ENCODE measurements around the gene NR6A1.

NR6A1 gene

DNA sequence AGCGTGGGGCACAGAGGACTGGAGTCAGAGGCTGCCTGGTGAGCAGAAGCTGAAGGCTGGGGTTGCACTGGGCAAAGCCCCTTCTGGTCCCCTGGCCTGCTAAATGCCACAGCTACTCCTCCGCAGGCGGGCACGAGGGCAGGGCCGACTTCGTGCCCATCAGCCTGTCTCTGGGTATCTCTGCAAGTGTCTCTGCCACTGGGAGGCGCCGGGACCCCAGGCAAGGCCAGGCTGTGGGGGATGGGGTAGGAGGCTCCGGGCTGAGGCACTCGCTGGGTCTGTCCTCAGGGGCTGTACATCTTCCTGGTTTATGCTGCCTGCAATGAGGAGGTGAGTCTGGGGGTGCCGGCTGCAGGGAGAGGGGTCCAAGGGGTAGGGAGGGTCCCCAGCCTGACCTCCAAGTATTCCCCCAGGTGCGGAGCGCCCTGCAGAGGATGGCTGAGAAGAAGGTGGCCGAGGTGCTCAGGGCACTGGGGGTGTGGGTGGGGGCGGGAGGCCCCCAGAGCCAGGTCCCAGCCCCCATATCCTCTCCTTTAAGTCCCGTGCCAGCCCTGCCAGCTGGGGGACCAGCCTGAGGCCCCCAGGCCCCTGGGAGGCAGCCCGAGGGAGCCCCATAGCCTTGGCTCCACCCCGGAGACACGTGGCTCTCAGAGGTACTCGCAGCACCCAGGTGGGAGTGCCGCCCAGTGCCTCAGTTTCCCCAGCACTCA is 295.8 kb downstream of the NR6A1 start:
- no peak overlapping the region for H4K5ac ChIP-seq (ENCODE audit: low read length)
- H3K4me1 ChIP-seq (ENCODE audit: control insufficient read depth, low read depth, low read length), result peaks cover 2% of the 10 kb centered on the region
- no peaks in the 10 kb centered on the region for H3K27me3 ChIP-seq (ENCODE audit: insufficient read depth, low read length, poor library complexity)
- H2BK120ac ChIP-seq (ENCODE audit: low read depth, low read length), result no peak overlapping the region
- H3K4me2 ChIP-seq (ENCODE audit: low read length), result no peak overlapping the region
- H3K4ac ChIP-seq (ENCODE audit: low read depth, low read length), result no peak overlapping the region
- H3K27ac ChIP-seq (ENCODE audit: low read depth, low read length), result no peak overlapping the region
- no peak overlapping the region for H2BK15ac ChIP-seq (replicated peaks; ENCODE audit: low read depth)
- H3K18ac ChIP-seq (ENCODE audit: low read length), result no peak overlapping the region
- no peak overlapping the region for H2AK5ac ChIP-seq (ENCODE audit: low read length)
- WGBS (ENCODE audit: extremely low coverage, insufficient coverage, low lambda C conversion rate), result no CpG with 5 or more reads among the region's 21 CpGs
- no peaks in the 10 kb centered on the region for H3K79me2 ChIP-seq (ENCODE audit: control insufficient read depth, insufficient read depth, low read length)
- H3K36me3 ChIP-seq (ENCODE audit: control insufficient read depth, insufficient read depth, low read length), result no peaks in the 10 kb centered on the region
- H2BK5ac ChIP-seq (ENCODE audit: low read length), result no peak overlapping the region
- no peak for DNase-seq
- no peak overlapping the region for H3K56ac ChIP-seq (ENCODE audit: low read length)
- H3K79me1 ChIP-seq (ENCODE audit: low read length), result no peaks in the 10 kb centered on the region
- no peak overlapping the region for H3K4me3 ChIP-seq (ENCODE audit: low read length)
- no peak overlapping the region for H4K8ac ChIP-seq (ENCODE audit: low read depth, low read length)
- H3K23ac ChIP-seq (ENCODE audit: low read length), result no peak overlapping the region
- no peak overlapping the region for H3K9ac ChIP-seq (ENCODE audit: low read length)

DNA sequence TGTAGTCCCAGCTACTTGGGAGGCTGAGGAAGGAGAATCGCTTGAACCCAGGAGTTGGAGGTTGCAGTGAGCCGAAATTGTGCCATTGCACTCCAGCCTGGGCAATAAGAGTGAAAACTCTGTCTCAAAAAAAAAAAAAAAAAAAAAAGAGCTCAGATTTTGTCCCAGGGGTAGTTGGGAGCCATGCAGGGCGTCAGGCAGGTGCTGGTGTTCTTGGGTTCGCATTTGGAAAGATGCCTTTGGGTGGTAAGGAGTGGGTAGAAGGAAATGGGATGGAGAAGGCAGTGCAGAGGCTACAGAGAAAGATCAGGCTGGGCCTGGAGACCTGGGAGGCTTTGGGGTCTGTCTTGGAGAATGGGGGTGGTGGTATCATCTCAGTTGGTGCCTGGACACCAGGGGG is 297.0 kb downstream of the NR6A1 start:
- no CpG with 5 or more reads among the region's 4 CpGs for WGBS (ENCODE audit: extremely low coverage, insufficient coverage, low lambda C conversion rate)
- no peak overlapping the region for H3K27ac ChIP-seq (ENCODE audit: low read depth, low read length)
- H2BK5ac ChIP-seq (ENCODE audit: low read length), result no peak overlapping the region
- H3K9ac ChIP-seq (ENCODE audit: low read length), result no peak overlapping the region
- no peak overlapping the region for H3K4ac ChIP-seq (ENCODE audit: low read depth, low read length)
- no peak overlapping the region for H3K56ac ChIP-seq (ENCODE audit: low read length)
- no peak overlapping the region for H2BK120ac ChIP-seq (ENCODE audit: low read depth, low read length)
- no peaks in the 10 kb centered on the region for H3K36me3 ChIP-seq (ENCODE audit: control insufficient read depth, insufficient read depth, low read length)
- no peak overlapping the region for H2AK5ac ChIP-seq (ENCODE audit: low read length)
- no peak overlapping the region for H3K18ac ChIP-seq (ENCODE audit: low read length)
- H3K4me2 ChIP-seq (ENCODE audit: low read length), result no peak overlapping the region
- no peak for DNase-seq
- no peak overlapping the region for H4K8ac ChIP-seq (ENCODE audit: low read depth, low read length)
- H2BK15ac ChIP-seq (replicated peaks; ENCODE audit: low read depth), result no peak overlapping the region
- no peaks in the 10 kb centered on the region for H3K79me1 ChIP-seq (ENCODE audit: low read length)
- H3K27me3 ChIP-seq (ENCODE audit: insufficient read depth, low read length, poor library complexity), result no peaks in the 10 kb centered on the region
- H4K5ac ChIP-seq (ENCODE audit: low read length), result no peak overlapping the region
- no peaks in the 10 kb centered on the region for H3K79me2 ChIP-seq (ENCODE audit: control insufficient read depth, insufficient read depth, low read length)
- no peak overlapping the region for H3K23ac ChIP-seq (ENCODE audit: low read length)
- no peak overlapping the region for H3K4me3 ChIP-seq (ENCODE audit: low read length)
- peaks cover 2% of the 10 kb centered on the region for H3K4me1 ChIP-seq (ENCODE audit: control insufficient read depth, low read depth, low read length)

DNA sequence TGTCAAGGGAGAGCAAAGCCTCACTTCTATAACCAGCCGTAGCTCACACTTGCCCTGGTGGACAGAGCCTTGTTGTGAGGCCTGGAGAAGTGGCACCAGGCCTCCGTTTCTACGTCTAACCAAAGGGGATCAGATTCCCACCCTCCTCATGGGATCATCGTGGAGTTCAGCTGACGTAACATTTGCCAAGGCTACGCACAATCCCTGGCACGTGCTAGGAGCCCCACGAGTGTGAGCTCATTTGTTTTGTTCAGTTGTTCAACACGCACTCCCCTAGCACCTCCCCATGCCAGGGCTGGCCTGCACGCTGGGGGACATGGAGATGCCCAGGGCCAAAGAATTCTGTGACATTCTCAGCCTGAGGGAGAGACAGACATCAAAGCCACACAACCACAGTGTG is 297.8 kb downstream of the NR6A1 start:
- Histone ChIP-seq H3K9ac (ENCODE audit: low read length) (no peak overlapping the region), H2AK5ac (ENCODE audit: low read length) (no peak overlapping the region), H3K79me1 (ENCODE audit: low read length) (no peaks in the 10 kb centered on the region), H3K4me3 (ENCODE audit: low read length) (no peak overlapping the region), H3K56ac (ENCODE audit: low read length) (no peak overlapping the region), H3K27ac (ENCODE audit: low read depth, low read length) (no peak overlapping the region), H3K4ac (ENCODE audit: low read depth, low read length) (no peak overlapping the region), H2BK15ac (replicated peaks; ENCODE audit: low read depth) (no peak overlapping the region), H3K18ac (ENCODE audit: low read length) (no peak overlapping the region), H4K8ac (ENCODE audit: low read depth, low read length) (no peak overlapping the region), H3K27me3 (ENCODE audit: insufficient read depth, low read length, poor library complexity) (no peaks in the 10 kb centered on the region), H2BK5ac (ENCODE audit: low read length) (no peak overlapping the region), H3K36me3 (ENCODE audit: control insufficient read depth, insufficient read depth, low read length) (no peaks in the 10 kb centered on the region), H3K23ac (ENCODE audit: low read length) (no peak overlapping the region), H3K4me2 (ENCODE audit: low read length) (no peak overlapping the region), H3K79me2 (ENCODE audit: control insufficient read depth, insufficient read depth, low read length) (no peaks in the 10 kb centered on the region), H2BK120ac (ENCODE audit: low read depth, low read length) (no peak overlapping the region), H4K5ac (ENCODE audit: low read length) (no peak overlapping the region), H3K4me1 (ENCODE audit: control insufficient read depth, low read depth, low read length) (peaks cover 2% of the 10 kb centered on the region)
- no CpG with 5 or more reads among the region's 10 CpGs for WGBS (ENCODE audit: extremely low coverage, insufficient coverage, low lambda C conversion rate)
- no peak for DNase-seq

DNA sequence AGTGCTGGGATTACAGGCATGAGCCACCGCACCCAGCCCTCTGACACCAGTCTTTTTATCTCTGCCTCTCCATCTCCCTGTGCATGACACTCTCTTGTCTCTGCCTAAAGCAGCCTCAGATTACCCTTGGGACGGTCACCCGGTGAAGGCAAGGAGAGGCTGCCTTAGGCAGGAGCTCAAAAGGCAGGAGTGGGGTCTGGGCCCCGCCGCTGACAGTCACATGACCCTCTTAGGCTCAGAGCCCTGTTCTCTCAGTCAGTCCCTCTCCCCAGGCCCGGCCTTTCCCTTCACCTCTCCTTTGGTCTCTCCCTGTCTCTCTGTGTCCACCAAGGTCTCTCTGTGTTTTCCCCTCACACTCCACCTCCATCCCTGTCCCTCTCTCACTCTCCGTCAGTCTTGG is 298.3 kb downstream of the NR6A1 start:
- H3K18ac ChIP-seq (ENCODE audit: low read length), result no peak overlapping the region
- H3K36me3 ChIP-seq (ENCODE audit: control insufficient read depth, insufficient read depth, low read length), result no peaks in the 10 kb centered on the region
- H3K9ac ChIP-seq (ENCODE audit: low read length), result no peak overlapping the region
- no peak overlapping the region for H3K27ac ChIP-seq (ENCODE audit: low read depth, low read length)
- DNase-seq, result no peak
- H2BK120ac ChIP-seq (ENCODE audit: low read depth, low read length), result no peak overlapping the region
- H4K8ac ChIP-seq (ENCODE audit: low read depth, low read length), result no peak overlapping the region
- H3K4me2 ChIP-seq (ENCODE audit: low read length), result no peak overlapping the region
- H3K4ac ChIP-seq (ENCODE audit: low read depth, low read length), result no peak overlapping the region
- H3K4me1 ChIP-seq (ENCODE audit: control insufficient read depth, low read depth, low read length), result peaks cover 2% of the 10 kb centered on the region
- H2BK5ac ChIP-seq (ENCODE audit: low read length), result no peak overlapping the region
- H3K23ac ChIP-seq (ENCODE audit: low read length), result no peak overlapping the region
- H3K27me3 ChIP-seq (ENCODE audit: insufficient read depth, low read length, poor library complexity), result no peaks in the 10 kb centered on the region
- H2BK15ac ChIP-seq (replicated peaks; ENCODE audit: low read depth), result no peak overlapping the region
- no peak overlapping the region for H3K4me3 ChIP-seq (ENCODE audit: low read length)
- H2AK5ac ChIP-seq (ENCODE audit: low read length), result no peak overlapping the region
- no CpG with 5 or more reads among the region's 7 CpGs for WGBS (ENCODE audit: extremely low coverage, insufficient coverage, low lambda C conversion rate)
- no peak overlapping the region for H3K56ac ChIP-seq (ENCODE audit: low read length)
- no peaks in the 10 kb centered on the region for H3K79me2 ChIP-seq (ENCODE audit: control insufficient read depth, insufficient read depth, low read length)
- H4K5ac ChIP-seq (ENCODE audit: low read length), result no peak overlapping the region
- H3K79me1 ChIP-seq (ENCODE audit: low read length), result no peaks in the 10 kb centered on the region

DNA sequence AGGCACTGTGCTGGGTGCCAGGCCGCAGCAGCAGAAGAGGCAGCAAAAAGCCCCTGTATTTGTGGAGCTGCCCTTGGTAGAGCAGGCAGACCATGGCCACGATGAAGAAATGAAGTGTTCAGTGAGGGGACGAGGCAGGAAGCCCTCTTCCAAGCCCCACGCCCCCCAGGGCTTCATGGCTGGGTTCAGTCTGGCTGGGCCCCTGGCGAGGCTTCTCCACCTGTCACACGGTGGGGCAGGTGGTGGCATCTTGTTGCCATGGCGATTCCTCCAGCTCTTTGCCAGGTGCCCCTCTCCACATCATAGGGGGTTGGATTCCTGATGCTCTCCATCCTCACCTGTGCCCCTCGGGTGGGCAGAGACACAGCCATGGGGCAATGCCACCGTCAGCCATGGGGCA is 299.4 kb downstream of the NR6A1 start:
- no peak overlapping the region for H3K27ac ChIP-seq (ENCODE audit: low read depth, low read length)
- no peak overlapping the region for H3K4me3 ChIP-seq (ENCODE audit: low read length)
- H4K5ac ChIP-seq (ENCODE audit: low read length), result no peak overlapping the region
- no peak overlapping the region for H2BK120ac ChIP-seq (ENCODE audit: low read depth, low read length)
- DNase-seq, result no peak
- H4K8ac ChIP-seq (ENCODE audit: low read depth, low read length), result no peak overlapping the region
- H3K4ac ChIP-seq (ENCODE audit: low read depth, low read length), result no peak overlapping the region
- no peak overlapping the region for H2BK5ac ChIP-seq (ENCODE audit: low read length)
- no peak overlapping the region for H3K23ac ChIP-seq (ENCODE audit: low read length)
- no peak overlapping the region for H3K18ac ChIP-seq (ENCODE audit: low read length)
- no peaks in the 10 kb centered on the region for H3K36me3 ChIP-seq (ENCODE audit: control insufficient read depth, insufficient read depth, low read length)
- no peaks in the 10 kb centered on the region for H3K79me1 ChIP-seq (ENCODE audit: low read length)
- no peaks in the 10 kb centered on the region for H3K27me3 ChIP-seq (ENCODE audit: insufficient read depth, low read length, poor library complexity)
- no peak overlapping the region for H2AK5ac ChIP-seq (ENCODE audit: low read length)
- no peak overlapping the region for H3K9ac ChIP-seq (ENCODE audit: low read length)
- no CpG with 5 or more reads among the region's 9 CpGs for WGBS (ENCODE audit: extremely low coverage, insufficient coverage, low lambda C conversion rate)
- H3K56ac ChIP-seq (ENCODE audit: low read length), result no peak overlapping the region
- no peaks in the 10 kb centered on the region for H3K79me2 ChIP-seq (ENCODE audit: control insufficient read depth, insufficient read depth, low read length)
- H3K4me1 ChIP-seq (ENCODE audit: control insufficient read depth, low read depth, low read length), result no peaks in the 10 kb centered on the region
- H3K4me2 ChIP-seq (ENCODE audit: low read length), result no peak overlapping the region
- H2BK15ac ChIP-seq (replicated peaks; ENCODE audit: low read depth), result no peak overlapping the region

GRCh38 chr9:124470726-124471125 is 300.4 kb downstream of the NR6A1 start:
- no peak overlapping the region for H3K56ac ChIP-seq (ENCODE audit: low read length)
- H3K79me2 ChIP-seq (ENCODE audit: control insufficient read depth, insufficient read depth, low read length), result no peaks in the 10 kb centered on the region
- no peak overlapping the region for H2BK120ac ChIP-seq (ENCODE audit: low read depth, low read length)
- no peak overlapping the region for H4K8ac ChIP-seq (ENCODE audit: low read depth, low read length)
- no peaks in the 10 kb centered on the region for H3K36me3 ChIP-seq (ENCODE audit: control insufficient read depth, insufficient read depth, low read length)
- no peak overlapping the region for H3K9ac ChIP-seq (ENCODE audit: low read length)
- H2BK15ac ChIP-seq (replicated peaks; ENCODE audit: low read depth), result no peak overlapping the region
- H2BK5ac ChIP-seq (ENCODE audit: low read length), result no peak overlapping the region
- no peak overlapping the region for H3K27ac ChIP-seq (ENCODE audit: low read depth, low read length)
- H3K18ac ChIP-seq (ENCODE audit: low read length), result no peak overlapping the region
- WGBS (ENCODE audit: extremely low coverage, insufficient coverage, low lambda C conversion rate), result no CpG with 5 or more reads among the region's 7 CpGs
- H2AK5ac ChIP-seq (ENCODE audit: low read length), result no peak overlapping the region
- no peak overlapping the region for H3K4ac ChIP-seq (ENCODE audit: low read depth, low read length)
- no peaks in the 10 kb centered on the region for H3K79me1 ChIP-seq (ENCODE audit: low read length)
- H3K23ac ChIP-seq (ENCODE audit: low read length), result no peak overlapping the region
- H4K5ac ChIP-seq (ENCODE audit: low read length), result no peak overlapping the region
- DNase-seq, result no peak
- no peak overlapping the region for H3K4me2 ChIP-seq (ENCODE audit: low read length)
- H3K4me1 ChIP-seq (ENCODE audit: control insufficient read depth, low read depth, low read length), result no peaks in the 10 kb centered on the region
- H3K27me3 ChIP-seq (ENCODE audit: insufficient read depth, low read length, poor library complexity), result no peaks in the 10 kb centered on the region
- no peak overlapping the region for H3K4me3 ChIP-seq (ENCODE audit: low read length)

Data from mesendoderm (in vitro differentiated cells).